ENCODE data around the gene NLRX1. TPM values are rescaled to one million over a fixed set of nuclear protein-coding genes. Genes with fewer than 3 reads are reported as not detected.

NLRX1 gene
- total and polyA plus RNA-seq, 4 experiments from 2014 or later: 5.5 to 9.2 (median 8.1) TPM

DNA sequence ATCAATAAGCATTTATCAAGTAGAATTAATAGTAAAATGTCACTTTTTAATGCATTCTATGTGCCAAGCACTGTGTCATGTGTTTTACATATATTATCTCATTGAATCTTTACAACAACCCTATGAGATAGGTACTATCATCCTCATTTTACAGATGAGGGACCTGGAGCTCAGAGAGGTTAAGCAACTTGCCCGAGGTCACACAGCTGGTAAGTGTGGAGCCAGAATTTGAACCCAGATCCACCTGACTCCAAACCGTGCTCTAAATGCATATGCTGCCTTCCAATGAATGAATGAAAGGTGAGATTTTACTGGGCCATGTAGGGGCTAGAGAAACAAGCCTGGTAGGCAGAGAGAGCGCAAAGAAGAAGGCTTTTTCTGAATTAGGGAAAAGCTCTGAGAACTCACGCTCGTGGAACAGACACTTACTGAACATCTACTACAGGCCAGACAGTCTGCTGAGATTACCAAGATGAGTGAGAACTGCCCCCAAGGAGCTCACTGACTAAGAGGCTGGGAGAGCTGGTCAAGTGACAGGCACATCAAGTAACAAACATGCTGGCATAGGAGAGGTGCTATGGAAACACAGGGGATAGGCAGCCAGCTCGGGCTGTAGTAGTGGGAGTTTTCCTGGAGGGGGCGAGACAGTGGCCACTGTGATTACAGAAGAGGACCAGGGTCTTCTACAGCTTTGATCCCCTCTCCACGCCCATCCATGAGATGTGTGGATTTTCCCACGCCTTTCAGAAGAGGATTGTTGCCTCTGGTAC lies 15.3 kb upstream of the NLRX1 start:
- no peak overlapping the region for H3K4me3 Mint-ChIP-seq
- POLR2A ChIA-PET (ENCODE audit: partially characterized antibody): no interaction called here
- peaks cover 1 to 5% (median 3%) of the 10 kb centered on the region in 4 donors for H3K4me1 Mint-ChIP-seq
- H3K27ac Mint-ChIP-seq: no peak overlapping the region
- H3K36me3 Mint-ChIP-seq: no peaks in the 10 kb centered on the region
- intact Hi-C loops (cut with micrococcal nuclease): no loop called here
- H3K9me3 Mint-ChIP-seq: no peaks in the 10 kb centered on the region
- peaks cover 4 to 18% of the 10 kb centered on the region in 2 donors for H3K27me3 Mint-ChIP-seq
- no peak for DNase-seq
- Histone ChIP-seq H3K9me3 (ENCODE audit: control insufficient read depth in 1 of 2, low read length in 2 of 2) (no peaks in the 10 kb centered on the region), H3K27me3 (ENCODE audit: insufficient read depth, low read length) (peaks cover 4% of the 10 kb centered on the region), H3K27ac (ENCODE audit: low read depth, low read length) (no peak overlapping the region), H3K4me1 (ENCODE audit: insufficient read depth, low read length) (peaks cover 11% of the 10 kb centered on the region), H3K4me3 (ENCODE audit: low read length in 2 of 2) (no peak overlapping the region), H3K36me3 (ENCODE audit: insufficient read depth, low read length) (no peaks in the 10 kb centered on the region)
- CTCF ChIA-PET (ENCODE audit: partially characterized antibody): interaction anchor here (1.0 to 1.7 kb wide), 3 partner anchors 7 to 44 kb away, joined by 3 to 5 read pairs (median 3); no protein-coding TSS in a partner anchor

DNA sequence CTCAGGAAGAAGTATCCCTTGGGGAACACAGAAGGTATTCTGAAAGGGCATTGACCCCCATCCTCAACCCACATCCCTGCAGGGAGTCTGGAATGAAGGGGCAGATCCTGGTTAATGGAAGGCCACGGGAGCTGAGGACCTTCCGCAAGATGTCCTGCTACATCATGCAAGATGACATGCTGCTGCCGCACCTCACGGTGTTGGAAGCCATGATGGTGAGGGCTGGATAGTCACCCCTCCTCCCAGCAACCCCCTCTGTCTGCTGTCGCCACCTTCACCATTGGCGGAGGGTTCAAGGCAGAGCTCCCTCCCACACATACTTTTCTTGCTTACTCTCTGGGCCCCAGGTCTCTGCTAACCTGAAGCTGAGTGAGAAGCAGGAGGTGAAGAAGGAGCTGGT lies 14.3 kb upstream of the NLRX1 start:
- H3K9me3 Mint-ChIP-seq: no peaks in the 10 kb centered on the region
- H3K27me3 Mint-ChIP-seq: peaks cover 1 to 16% of the 10 kb centered on the region in 2 donors
- no peaks in the 10 kb centered on the region for H3K36me3 ChIP-seq (ENCODE audit: insufficient read depth, low read length)
- no peak overlapping the region for H3K4me3 Mint-ChIP-seq
- H3K27me3 ChIP-seq (ENCODE audit: insufficient read depth, low read length): no peaks in the 10 kb centered on the region
- H3K4me1 Mint-ChIP-seq: peaks cover 0 to 1% (median 0%) of the 10 kb centered on the region in 4 donors
- H3K27ac Mint-ChIP-seq: no peak overlapping the region
- ChIA-PET POLR2A (ENCODE audit: partially characterized antibody) (interaction anchor here (1.0 kb wide), 2 partner anchors 10 to 52 kb away, joined by 3 read pairs; partner anchors contain the start of gene DPAGT1), CTCF (ENCODE audit: partially characterized antibody) (interaction anchor here (1.0 to 1.7 kb wide), 2 partner anchors 8 to 43 kb away, joined by 3 to 5 read pairs; no protein-coding TSS in a partner anchor)
- H3K4me1 ChIP-seq (ENCODE audit: insufficient read depth, low read length): peaks cover 5% of the 10 kb centered on the region
- H3K4me3 ChIP-seq (ENCODE audit: low read length in 2 of 2): no peak overlapping the region
- H3K36me3 Mint-ChIP-seq: no peaks in the 10 kb centered on the region
- H3K27ac ChIP-seq (ENCODE audit: low read depth, low read length): no peak overlapping the region
- intact Hi-C loops (cut with micrococcal nuclease): no loop called here
- no peaks in the 10 kb centered on the region for H3K9me3 ChIP-seq (ENCODE audit: control insufficient read depth in 1 of 2, low read length in 2 of 2)
- DNase-seq: no peak

GRCh38 chr11:119155733-119156492 lies 12.6 kb upstream of the NLRX1 start:
- Histone ChIP-seq H3K27ac (ENCODE audit: low read depth, low read length) (no peak overlapping the region), H3K36me3 (ENCODE audit: insufficient read depth, low read length) (no peaks in the 10 kb centered on the region), H3K4me1 (ENCODE audit: insufficient read depth, low read length) (no peaks in the 10 kb centered on the region), H3K9me3 (ENCODE audit: control insufficient read depth in 1 of 2, low read length in 2 of 2) (no peaks in the 10 kb centered on the region), H3K4me3 (ENCODE audit: low read length in 2 of 2) (no peak overlapping the region), H3K27me3 (ENCODE audit: insufficient read depth, low read length) (no peaks in the 10 kb centered on the region)
- H3K9me3 Mint-ChIP-seq: no peaks in the 10 kb centered on the region
- H3K27ac Mint-ChIP-seq: peak overlapping the region in 1 of 7 donors; percentile 7
- peaks cover 1 to 14% of the 10 kb centered on the region in 2 donors for H3K27me3 Mint-ChIP-seq
- ChIA-PET POLR2A (ENCODE audit: partially characterized antibody) (interaction anchor here (0.6 to 1.5 kb wide), 2 partner anchors 13 to 138 kb away, joined by 3 to 5 read pairs; partner anchors contain the start of gene RPS25), CTCF (ENCODE audit: partially characterized antibody) (interaction anchor here (0.9 to 1.1 kb wide), 2 partner anchors 10 to 61 kb away, joined by 3 read pairs; a partner anchor contains a TSS)
- intact Hi-C loops (cut with micrococcal nuclease): no loop called here
- H3K36me3 Mint-ChIP-seq: no peaks in the 10 kb centered on the region
- DNase-seq: no peak
- no peak overlapping the region for H3K4me3 Mint-ChIP-seq
- peaks cover 0 to 1% (median 0%) of the 10 kb centered on the region in 4 donors for H3K4me1 Mint-ChIP-seq

DNA sequence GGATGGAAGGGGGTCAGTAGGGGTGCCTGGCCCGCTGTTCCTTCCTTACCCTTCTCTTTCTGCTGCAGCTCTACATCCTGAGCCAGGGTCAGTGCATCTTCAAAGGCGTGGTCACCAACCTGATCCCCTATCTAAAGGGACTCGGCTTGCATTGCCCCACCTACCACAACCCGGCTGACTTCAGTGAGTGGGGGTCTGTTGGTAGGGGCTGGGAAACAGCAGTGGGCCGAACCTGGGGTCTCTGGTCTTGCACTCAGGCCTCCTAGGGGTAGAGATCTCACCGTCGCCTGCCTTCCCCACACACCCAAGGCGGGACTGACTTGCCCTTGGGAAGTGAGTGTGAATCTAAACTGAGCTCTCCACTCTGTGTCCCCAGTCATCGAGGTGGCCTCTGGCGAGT lies 12.0 kb upstream of the NLRX1 start:
- ChIA-PET CTCF (ENCODE audit: partially characterized antibody) (interaction anchor here (1.0 to 2.0 kb wide), 3 partner anchors 12 to 62 kb away, joined by 3 to 7 read pairs (median 5); partner anchors contain the start of gene NLRX1), POLR2A (ENCODE audit: partially characterized antibody) (interaction anchor here (0.6 to 1.5 kb wide), 2 partner anchors 13 to 138 kb away, joined by 3 to 5 read pairs; partner anchors contain the start of gene RPS25)
- H3K9me3 ChIP-seq (ENCODE audit: control insufficient read depth in 1 of 2, low read length in 2 of 2): no peaks in the 10 kb centered on the region
- peaks cover 0 to 1% (median 0%) of the 10 kb centered on the region in 4 donors for H3K4me1 Mint-ChIP-seq
- no peak for DNase-seq
- H3K27me3 Mint-ChIP-seq: peaks cover 1 to 14% of the 10 kb centered on the region in 2 donors
- H3K27ac Mint-ChIP-seq: no peak overlapping the region
- intact Hi-C loops (cut with micrococcal nuclease): no loop called here
- no peak overlapping the region for H3K27ac ChIP-seq (ENCODE audit: low read depth, low read length)
- no peaks in the 10 kb centered on the region for H3K9me3 Mint-ChIP-seq
- no peaks in the 10 kb centered on the region for H3K36me3 ChIP-seq (ENCODE audit: insufficient read depth, low read length)
- no peak overlapping the region for H3K4me3 Mint-ChIP-seq
- no peaks in the 10 kb centered on the region for H3K4me1 ChIP-seq (ENCODE audit: insufficient read depth, low read length)
- no peaks in the 10 kb centered on the region for H3K27me3 ChIP-seq (ENCODE audit: insufficient read depth, low read length)
- no peaks in the 10 kb centered on the region for H3K36me3 Mint-ChIP-seq
- no peak overlapping the region for H3K4me3 ChIP-seq (ENCODE audit: low read length in 2 of 2)

DNA sequence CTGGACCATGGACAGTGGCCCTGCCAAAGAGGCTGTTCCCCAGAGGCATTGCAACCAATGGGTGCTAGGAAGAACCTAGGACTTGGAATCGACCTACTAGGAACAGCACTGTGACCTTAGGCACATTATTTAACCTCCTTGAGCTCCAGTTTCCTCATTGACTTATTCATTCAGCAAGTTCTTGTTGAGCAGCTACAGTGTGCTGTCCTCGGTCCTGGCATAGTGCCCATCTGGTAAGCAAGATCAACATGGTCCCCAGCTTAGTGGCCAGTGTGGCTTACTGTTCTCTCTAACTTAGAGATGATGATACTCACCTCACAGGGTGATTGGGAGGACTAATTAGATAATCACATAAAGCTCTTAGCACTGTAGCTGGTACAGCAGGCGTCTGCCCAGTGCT lies 11.5 kb upstream of the NLRX1 start:
- H3K4me3 ChIP-seq (ENCODE audit: low read length in 2 of 2): no peak overlapping the region
- Mint-ChIP-seq H3K4me1 (peaks cover 0 to 1% (median 0%) of the 10 kb centered on the region in 4 donors), H3K27ac (no peak overlapping the region), H3K27me3 (peaks cover 1 to 14% of the 10 kb centered on the region in 2 donors), H3K4me3 (no peak overlapping the region), H3K9me3 (no peaks in the 10 kb centered on the region), H3K36me3 (no peaks in the 10 kb centered on the region)
- DNase-seq: no peak
- no peaks in the 10 kb centered on the region for H3K9me3 ChIP-seq (ENCODE audit: control insufficient read depth in 1 of 2, low read length in 2 of 2)
- POLR2A ChIA-PET (ENCODE audit: partially characterized antibody): interaction anchor here (1.5 kb wide), 1 partner anchor 12 kb away, joined by 5 read pairs; no protein-coding TSS in a partner anchor
- no peaks in the 10 kb centered on the region for H3K36me3 ChIP-seq (ENCODE audit: insufficient read depth, low read length)
- H3K27ac ChIP-seq (ENCODE audit: low read depth, low read length): no peak overlapping the region
- CTCF ChIA-PET (ENCODE audit: partially characterized antibody): interaction anchor here (1.0 to 2.0 kb wide), 4 partner anchors 10 to 62 kb away, joined by 3 to 7 read pairs (median 4); partner anchors contain the start of gene NLRX1
- H3K4me1 ChIP-seq (ENCODE audit: insufficient read depth, low read length): no peaks in the 10 kb centered on the region
- intact Hi-C loops (cut with micrococcal nuclease): no loop called here
- H3K27me3 ChIP-seq (ENCODE audit: insufficient read depth, low read length): no peaks in the 10 kb centered on the region

- H3K4me1 Mint-ChIP-seq: peaks cover 0 to 1% (median 0%) of the 10 kb centered on the region in 4 donors
- POLR2A ChIA-PET (ENCODE audit: partially characterized antibody): no interaction called here
- no peaks in the 10 kb centered on the region for H3K4me1 ChIP-seq (ENCODE audit: insufficient read depth, low read length)
- no peaks in the 10 kb centered on the region for H3K9me3 ChIP-seq (ENCODE audit: control insufficient read depth in 1 of 2, low read length in 2 of 2)
- no peak overlapping the region for H3K4me3 ChIP-seq (ENCODE audit: low read length in 2 of 2)
- CTCF ChIA-PET (ENCODE audit: partially characterized antibody): interaction anchor here (2.0 kb wide), 1 partner anchor 10 kb away, joined by 7 read pairs; the partner anchor contains the start of gene NLRX1
- no peaks in the 10 kb centered on the region for H3K9me3 Mint-ChIP-seq
- intact Hi-C loops (cut with micrococcal nuclease): no loop called here
- DNase-seq: no peak
- peaks cover 1 to 9% of the 10 kb centered on the region in 2 donors for H3K27me3 Mint-ChIP-seq
- H3K36me3 Mint-ChIP-seq: no peaks in the 10 kb centered on the region
- no peak overlapping the region for H3K4me3 Mint-ChIP-seq
- H3K27ac Mint-ChIP-seq: no peak overlapping the region
- H3K27me3 ChIP-seq (ENCODE audit: insufficient read depth, low read length): no peaks in the 10 kb centered on the region
- H3K27ac ChIP-seq (ENCODE audit: low read depth, low read length): no peak overlapping the region
- no peaks in the 10 kb centered on the region for H3K36me3 ChIP-seq (ENCODE audit: insufficient read depth, low read length)
These were observed 10.1 kb upstream of the NLRX1 start for GRCh38 chr11:119158467-119158866.
